Measurements from ENCODE around the gene SNX3.

SNX3 gene

DNA sequence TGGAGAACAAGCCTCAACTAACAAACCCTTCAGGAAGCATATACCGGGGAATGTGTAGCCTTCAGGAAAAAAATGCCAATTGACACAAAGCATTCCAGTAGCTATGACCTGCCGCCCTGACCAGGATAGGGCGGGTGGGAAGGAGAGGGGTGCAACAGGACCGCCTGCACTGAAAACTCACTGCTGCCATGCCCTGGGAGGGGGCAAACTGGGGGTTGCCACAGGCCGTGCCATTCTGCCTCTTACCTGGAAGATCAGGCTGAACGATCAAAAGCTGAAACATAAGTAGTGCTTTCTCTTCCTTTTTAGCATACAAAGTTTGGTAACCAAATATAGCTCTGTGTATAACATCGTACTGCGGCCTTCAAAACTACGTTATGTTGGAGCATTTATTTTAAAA lies 73.3 kb downstream of the SNX3 start:
- Histone ChIP-seq H3K27ac (ENCODE audit: low read length) (no peak overlapping the region), H3K27me3 (ENCODE audit: control insufficient read depth, insufficient read depth, low read length) (no peaks in the 10 kb centered on the region), H3K36me3 (ENCODE audit: control insufficient read depth, insufficient read depth, low read length) (no peaks in the 10 kb centered on the region), H3K9me3 (ENCODE audit: control insufficient read depth, insufficient read depth, low read length) (no peaks in the 10 kb centered on the region), H3K4me1 (ENCODE audit: control insufficient read depth, insufficient read depth, low read length) (no peaks in the 10 kb centered on the region), H3K4me3 (ENCODE audit: low read length) (no peak overlapping the region)
- DNase-seq (ENCODE audit: low read depth, low spot score) = no peak
- no CpG with 5 or more reads among the region's 9 CpGs for WGBS (ENCODE audit: insufficient coverage, insufficient read length)

DNA sequence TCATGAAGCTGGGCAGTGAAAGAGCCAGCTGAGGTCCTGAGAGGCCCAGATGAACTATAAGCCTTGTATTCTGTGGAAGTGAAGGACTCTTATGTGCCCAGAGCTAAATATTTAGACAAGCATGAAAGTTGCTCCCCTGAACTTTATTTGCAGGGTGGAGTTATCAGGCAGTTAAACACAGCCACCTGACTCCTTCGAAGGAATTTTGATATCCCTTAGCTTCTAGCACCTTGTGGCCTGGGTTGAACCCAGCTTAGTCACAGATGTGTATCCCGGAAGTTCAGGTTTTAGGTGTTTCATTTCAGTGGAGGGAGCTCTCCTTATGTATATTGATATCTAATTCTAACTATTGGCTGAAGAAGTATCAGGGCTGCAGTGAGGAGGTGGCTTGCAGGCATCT lies 74.6 kb downstream of the SNX3 start:
- DNase-seq (ENCODE audit: low read depth, low spot score) = no peak
- H3K4me1 ChIP-seq (ENCODE audit: control insufficient read depth, insufficient read depth, low read length) = no peaks in the 10 kb centered on the region
- H3K27ac ChIP-seq (ENCODE audit: low read length) = no peak overlapping the region
- no peaks in the 10 kb centered on the region for H3K9me3 ChIP-seq (ENCODE audit: control insufficient read depth, insufficient read depth, low read length)
- H3K27me3 ChIP-seq (ENCODE audit: control insufficient read depth, insufficient read depth, low read length) = no peaks in the 10 kb centered on the region
- H3K36me3 ChIP-seq (ENCODE audit: control insufficient read depth, insufficient read depth, low read length) = no peaks in the 10 kb centered on the region
- WGBS (ENCODE audit: insufficient coverage, insufficient read length) = no CpG with 5 or more reads among the region's 2 CpGs
- no peak overlapping the region for H3K4me3 ChIP-seq (ENCODE audit: low read length)

DNA sequence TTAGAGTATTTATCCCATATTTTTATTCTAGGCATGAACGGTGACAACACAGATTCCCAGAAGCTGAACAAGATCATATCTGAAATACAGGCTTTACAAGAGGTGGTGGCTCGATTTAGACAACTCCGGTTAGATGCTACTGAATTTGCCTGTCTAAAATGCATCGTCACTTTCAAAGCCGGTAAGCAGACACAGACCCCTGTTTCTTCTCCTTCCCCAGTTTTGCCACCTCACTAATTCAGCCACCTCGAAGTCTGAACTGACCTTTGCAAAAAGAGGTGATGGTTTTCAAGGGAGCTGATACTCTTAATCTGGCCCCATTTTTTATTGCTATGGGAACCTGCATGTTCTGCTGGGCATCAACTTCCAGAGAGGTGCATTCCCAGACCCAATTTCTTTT lies 80.1 kb downstream of the SNX3 start:
- WGBS (ENCODE audit: insufficient coverage, insufficient read length) = no CpG with 5 or more reads among the region's 6 CpGs
- H3K27ac ChIP-seq (ENCODE audit: low read length) = no peak overlapping the region
- DNase-seq (ENCODE audit: low read depth, low spot score) = no peak
- H3K4me1 ChIP-seq (ENCODE audit: control insufficient read depth, insufficient read depth, low read length) = 0 out of 2 replicates have a peak, but pooled peaks cover 1% of the 10 kb centered on the region
- no peaks in the 10 kb centered on the region for H3K9me3 ChIP-seq (ENCODE audit: control insufficient read depth, insufficient read depth, low read length)
- no peaks in the 10 kb centered on the region for H3K36me3 ChIP-seq (ENCODE audit: control insufficient read depth, insufficient read depth, low read length)
- no peak overlapping the region for H3K4me3 ChIP-seq (ENCODE audit: low read length)
- H3K27me3 ChIP-seq (ENCODE audit: control insufficient read depth, insufficient read depth, low read length) = peaks cover 22% of the 10 kb centered on the region

DNA sequence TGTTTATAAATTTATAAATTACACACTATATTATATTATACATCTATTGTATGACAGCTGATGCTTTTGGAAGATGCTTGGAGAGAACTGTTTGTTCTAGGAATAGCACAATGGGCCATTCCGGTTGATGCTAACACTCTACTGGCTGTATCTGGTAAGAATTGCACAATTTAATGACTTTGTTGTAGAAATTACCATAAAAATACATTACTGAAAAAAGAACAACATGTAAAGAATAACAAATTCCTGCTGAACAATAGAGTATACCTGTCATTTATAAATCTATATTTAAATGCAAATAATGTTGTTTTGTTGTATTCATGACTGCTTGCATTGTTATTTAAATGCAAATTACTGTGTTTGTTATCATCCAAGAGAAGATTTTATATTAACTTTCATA lies 80.6 kb downstream of the SNX3 start:
- no peak for DNase-seq (ENCODE audit: low read depth, low spot score)
- Histone ChIP-seq H3K9me3 (ENCODE audit: control insufficient read depth, insufficient read depth, low read length) (no peaks in the 10 kb centered on the region), H3K27me3 (ENCODE audit: control insufficient read depth, insufficient read depth, low read length) (peaks cover 28% of the 10 kb centered on the region), H3K27ac (ENCODE audit: low read length) (no peak overlapping the region), H3K4me1 (ENCODE audit: control insufficient read depth, insufficient read depth, low read length) (0 out of 2 replicates have a peak, but pooled peaks cover 1% of the 10 kb centered on the region), H3K36me3 (ENCODE audit: control insufficient read depth, insufficient read depth, low read length) (no peaks in the 10 kb centered on the region), H3K4me3 (ENCODE audit: low read length) (no peak overlapping the region)
- WGBS (ENCODE audit: insufficient coverage, insufficient read length) = no CpG with 5 or more reads among the region's 1 CpG

DNA sequence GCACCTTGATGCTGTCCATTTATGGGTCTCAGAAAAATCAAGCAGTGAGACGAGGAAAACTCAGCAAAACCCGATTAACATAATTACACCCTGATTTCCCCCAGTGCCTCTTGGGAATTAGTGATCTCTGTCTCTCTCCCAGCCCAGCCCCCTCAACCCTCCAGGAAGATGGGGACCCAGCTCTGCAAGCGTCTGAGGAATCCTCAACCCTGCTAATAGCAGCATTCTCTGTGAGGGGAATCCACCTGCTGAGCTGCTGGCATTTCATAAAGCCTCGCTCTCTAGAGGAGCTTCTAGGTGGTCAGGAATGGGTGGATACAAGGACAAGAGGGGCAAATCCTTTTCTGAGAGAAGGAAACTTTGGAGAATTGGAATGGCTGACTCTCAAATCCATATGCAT lies 81.1 kb downstream of the SNX3 start:
- H3K36me3 ChIP-seq (ENCODE audit: control insufficient read depth, insufficient read depth, low read length) = no peaks in the 10 kb centered on the region
- no peak for DNase-seq (ENCODE audit: low read depth, low spot score)
- no CpG with 5 or more reads among the region's 4 CpGs for WGBS (ENCODE audit: insufficient coverage, insufficient read length)
- no peak overlapping the region for H3K4me3 ChIP-seq (ENCODE audit: low read length)
- H3K4me1 ChIP-seq (ENCODE audit: control insufficient read depth, insufficient read depth, low read length) = 0 out of 2 replicates have a peak, but pooled peaks cover 1% of the 10 kb centered on the region
- H3K27ac ChIP-seq (ENCODE audit: low read length) = no peak overlapping the region
- peaks cover 33% of the 10 kb centered on the region for H3K27me3 ChIP-seq (ENCODE audit: control insufficient read depth, insufficient read depth, low read length)
- H3K9me3 ChIP-seq (ENCODE audit: control insufficient read depth, insufficient read depth, low read length) = no peaks in the 10 kb centered on the region

DNA sequence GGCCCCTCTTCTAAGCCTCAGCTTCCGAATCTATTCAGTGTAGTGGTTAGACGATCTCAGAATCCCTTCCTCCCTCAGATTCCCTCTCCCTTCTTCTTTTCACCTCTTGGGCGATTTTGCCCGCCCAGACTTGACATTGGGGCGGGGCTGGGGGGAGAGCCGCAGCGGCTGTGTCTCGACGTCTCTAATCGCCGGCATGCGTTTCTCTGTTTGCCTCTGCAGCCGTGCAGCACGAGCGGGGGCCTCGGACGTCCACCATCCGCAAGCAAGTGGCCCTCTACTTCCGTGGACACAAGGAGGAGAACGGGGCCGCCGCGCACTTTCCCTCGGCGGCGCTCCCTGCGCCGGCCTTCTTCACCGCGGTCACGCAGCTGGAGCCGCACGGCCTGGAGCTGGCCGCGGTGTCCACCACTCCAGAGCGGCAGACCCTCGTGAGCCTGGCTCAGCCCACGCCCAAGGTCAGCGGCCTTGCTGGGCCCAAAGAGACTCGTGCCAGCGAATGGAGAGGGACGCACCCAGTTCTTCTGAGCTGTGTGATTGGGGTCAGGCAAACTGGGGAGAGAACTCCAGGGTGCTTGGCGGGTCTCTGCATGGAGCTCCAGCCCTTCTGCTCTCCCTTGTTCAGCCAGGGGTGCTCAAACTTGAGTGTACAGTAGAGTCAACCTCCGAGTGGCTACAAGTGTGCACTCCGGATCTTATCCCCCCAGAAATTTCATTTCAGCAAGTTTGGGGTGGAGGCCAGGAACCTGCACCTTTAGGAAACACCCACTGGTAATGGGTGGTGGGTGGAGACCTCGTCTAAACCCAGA lies 84.4 kb downstream of the SNX3 start:
- no CpG with 5 or more reads among the region's 46 CpGs for WGBS (ENCODE audit: insufficient coverage, insufficient read length)
- Histone ChIP-seq H3K4me1 (ENCODE audit: control insufficient read depth, insufficient read depth, low read length) (peaks cover 3% of the 10 kb centered on the region; the same call in 1 of the 2 replicates), H3K4me3 (ENCODE audit: low read length) (no peak overlapping the region), H3K9me3 (ENCODE audit: control insufficient read depth, insufficient read depth, low read length) (no peaks in the 10 kb centered on the region), H3K27ac (ENCODE audit: low read length) (no peak overlapping the region), H3K27me3 (ENCODE audit: control insufficient read depth, insufficient read depth, low read length) (peaks cover 57% of the 10 kb centered on the region), H3K36me3 (ENCODE audit: control insufficient read depth, insufficient read depth, low read length) (no peaks in the 10 kb centered on the region)
- no peak for DNase-seq (ENCODE audit: low read depth, low spot score)

DNA sequence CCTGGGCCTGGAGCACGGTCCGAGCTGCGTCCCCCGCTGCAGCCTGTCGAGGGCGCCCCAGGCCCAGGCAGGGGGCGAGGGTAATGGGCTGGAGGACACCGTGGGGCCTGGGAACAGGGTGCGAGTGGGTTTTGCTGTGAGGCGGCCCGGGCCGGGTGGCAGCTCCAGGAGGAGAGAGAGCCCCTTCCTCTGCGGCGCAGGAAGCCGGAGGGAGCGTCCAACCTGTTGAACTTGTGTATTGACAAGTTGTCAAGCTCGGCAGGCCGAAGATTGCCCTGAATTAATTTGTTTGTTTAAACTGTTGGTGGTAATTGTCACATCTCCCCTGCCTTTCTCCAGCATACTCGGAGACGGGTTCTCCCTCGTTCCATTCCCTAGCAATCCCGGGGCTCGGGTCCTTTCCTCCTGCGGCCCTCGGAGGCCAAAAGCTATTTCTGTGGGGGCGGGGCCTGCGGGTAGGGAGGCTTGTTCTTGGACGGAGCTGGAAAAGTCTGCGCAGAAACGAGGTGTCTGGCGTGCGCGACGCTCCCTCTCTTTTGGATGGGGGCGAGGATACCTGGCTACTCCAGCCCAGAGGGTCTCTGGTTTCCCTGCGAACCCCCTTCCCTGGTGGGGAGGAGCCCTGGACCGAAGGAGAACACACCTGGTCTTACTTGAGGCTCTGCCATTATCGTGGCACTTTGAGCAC lies 85.1 kb downstream of the SNX3 start:
- Histone ChIP-seq H3K27ac (ENCODE audit: low read length) (no peak overlapping the region), H3K36me3 (ENCODE audit: control insufficient read depth, insufficient read depth, low read length) (no peaks in the 10 kb centered on the region), H3K4me3 (ENCODE audit: low read length) (no peak overlapping the region; the same call in 1 of the 2 replicates), H3K9me3 (ENCODE audit: control insufficient read depth, insufficient read depth, low read length) (no peaks in the 10 kb centered on the region), H3K27me3 (ENCODE audit: control insufficient read depth, insufficient read depth, low read length) (peaks cover 65% of the 10 kb centered on the region), H3K4me1 (ENCODE audit: control insufficient read depth, insufficient read depth, low read length) (peaks cover 3% of the 10 kb centered on the region; the same call in 1 of the 2 replicates)
- DNase-seq (ENCODE audit: low read depth, low spot score) = no peak
- no CpG with 5 or more reads among the region's 38 CpGs for WGBS (ENCODE audit: insufficient coverage, insufficient read length)

DNA sequence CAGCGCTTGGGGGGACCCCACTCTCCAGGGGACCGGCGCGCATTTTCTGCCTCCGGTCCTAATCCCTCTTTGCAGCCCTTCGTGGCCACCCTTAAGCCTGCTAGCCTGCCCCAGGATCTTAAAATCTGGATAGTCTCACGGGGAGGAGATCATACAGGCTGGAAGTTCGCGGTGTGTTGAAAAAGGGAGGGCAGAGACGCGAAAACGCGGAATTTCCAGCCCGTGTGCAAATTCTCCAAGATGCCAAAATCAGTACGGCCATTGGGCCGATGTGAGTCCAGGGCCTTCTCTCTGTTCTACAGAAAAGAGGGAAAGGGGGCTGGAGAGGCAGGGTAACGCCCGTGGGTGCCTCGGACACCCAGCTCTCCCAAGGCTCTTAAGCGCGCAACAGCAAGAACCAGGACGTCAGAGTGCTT lies 85.7 kb downstream of the SNX3 start:
- Histone ChIP-seq H3K9me3 (ENCODE audit: control insufficient read depth, insufficient read depth, low read length) (no peaks in the 10 kb centered on the region), H3K27ac (ENCODE audit: low read length) (no peak overlapping the region), H3K4me1 (ENCODE audit: control insufficient read depth, insufficient read depth, low read length) (peaks cover 3% of the 10 kb centered on the region; the same call in 1 of the 2 replicates), H3K4me3 (ENCODE audit: low read length) (no peak overlapping the region), H3K36me3 (ENCODE audit: control insufficient read depth, insufficient read depth, low read length) (no peaks in the 10 kb centered on the region), H3K27me3 (ENCODE audit: control insufficient read depth, insufficient read depth, low read length) (peaks cover 69% of the 10 kb centered on the region)
- no CpG with 5 or more reads among the region's 22 CpGs for WGBS (ENCODE audit: insufficient coverage, insufficient read length)
- no peak for DNase-seq (ENCODE audit: low read depth, low spot score)

DNA sequence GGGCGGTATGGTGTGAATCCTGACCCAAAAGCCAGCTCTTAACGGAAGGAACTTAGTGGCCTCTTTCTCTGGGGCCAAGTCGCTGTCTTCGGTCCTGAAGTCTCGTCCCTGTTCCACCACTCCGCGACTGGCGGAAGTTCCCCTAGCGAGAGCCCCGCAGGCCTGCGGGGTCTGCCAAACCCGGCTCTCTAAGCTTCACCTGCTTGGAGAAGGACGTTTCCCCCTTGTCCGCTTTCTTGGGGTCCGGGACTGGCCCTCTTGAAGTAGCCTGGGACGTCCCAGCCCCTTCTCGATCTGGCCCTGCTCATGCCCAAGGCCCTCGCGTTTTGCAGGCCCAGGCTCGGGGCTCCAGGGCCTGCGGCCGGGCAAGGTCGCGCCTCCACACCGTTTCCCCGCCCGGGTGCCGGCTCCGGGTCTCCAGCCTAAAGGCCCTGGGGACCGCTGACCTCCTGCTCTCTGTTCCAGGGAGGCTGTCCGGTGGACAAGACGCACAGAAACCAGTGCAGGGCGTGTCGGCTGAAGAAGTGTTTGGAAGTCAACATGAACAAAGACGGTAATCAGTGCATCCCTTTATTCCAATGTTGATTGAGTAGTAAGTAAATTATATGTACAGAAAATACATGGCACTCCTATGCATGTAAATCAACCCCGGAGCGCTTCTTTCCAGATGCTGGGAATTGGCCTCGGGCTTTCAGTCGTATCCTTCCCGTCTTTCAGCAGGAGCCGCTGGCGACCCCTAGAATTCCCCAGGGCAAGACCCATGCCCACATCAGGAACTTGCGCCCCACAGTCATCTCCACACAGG lies 86.3 kb downstream of the SNX3 start:
- H3K27me3 ChIP-seq (ENCODE audit: control insufficient read depth, insufficient read depth, low read length) = peaks cover 75% of the 10 kb centered on the region
- no peak overlapping the region for H3K27ac ChIP-seq (ENCODE audit: low read length)
- H3K9me3 ChIP-seq (ENCODE audit: control insufficient read depth, insufficient read depth, low read length) = no peaks in the 10 kb centered on the region
- H3K36me3 ChIP-seq (ENCODE audit: control insufficient read depth, insufficient read depth, low read length) = no peaks in the 10 kb centered on the region
- DNase-seq (ENCODE audit: low read depth, low spot score) = no peak
- WGBS (ENCODE audit: insufficient coverage, insufficient read length) = no CpG with 5 or more reads among the region's 43 CpGs
- no peak overlapping the region for H3K4me3 ChIP-seq (ENCODE audit: low read length)
- peaks cover 6% of the 10 kb centered on the region; the same call in 1 of the 2 replicates for H3K4me1 ChIP-seq (ENCODE audit: control insufficient read depth, insufficient read depth, low read length)

DNA sequence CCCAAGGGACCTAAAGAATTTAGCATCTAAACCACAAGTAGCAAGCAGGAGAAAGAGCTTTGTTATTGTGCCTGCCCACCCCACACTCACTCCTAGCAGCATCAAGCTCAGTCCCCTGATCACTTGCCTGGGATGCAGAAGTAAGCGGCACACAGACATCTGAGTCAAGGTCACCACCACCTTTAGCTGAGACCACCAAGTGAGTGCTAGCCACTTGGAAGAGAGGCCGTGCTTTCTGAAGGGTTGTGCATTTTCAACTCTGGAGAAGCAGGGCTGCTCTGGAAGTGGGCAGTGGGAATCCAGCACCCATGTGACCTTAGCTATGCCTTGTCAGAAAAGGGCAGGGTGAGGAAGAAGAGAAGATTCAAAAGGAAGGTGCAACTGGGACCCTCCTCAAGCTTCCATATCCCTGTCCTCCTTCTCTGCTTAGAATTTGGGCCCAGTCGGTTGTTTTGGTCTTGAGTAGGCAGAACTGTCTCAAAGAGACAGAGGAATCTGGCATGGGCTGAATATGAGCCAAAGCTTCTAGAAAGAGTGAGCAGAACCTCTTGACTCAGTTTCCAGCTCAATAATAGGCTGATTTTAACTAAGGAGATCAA lies 88.8 kb downstream of the SNX3 start:
- WGBS (ENCODE audit: insufficient coverage, insufficient read length) = no CpG with 5 or more reads among the region's 3 CpGs
- H3K27me3 ChIP-seq (ENCODE audit: control insufficient read depth, insufficient read depth, low read length) = peaks cover 91% of the 10 kb centered on the region

More for the DNA sequence above, 88.8 kb downstream of the SNX3 start:
- no peak for DNase-seq (ENCODE audit: low read depth, low spot score)
- H3K36me3 ChIP-seq (ENCODE audit: control insufficient read depth, insufficient read depth, low read length) = no peaks in the 10 kb centered on the region
- H3K4me3 ChIP-seq (ENCODE audit: low read length) = no peak overlapping the region
- H3K9me3 ChIP-seq (ENCODE audit: control insufficient read depth, insufficient read depth, low read length) = no peaks in the 10 kb centered on the region
- peaks cover 16% of the 10 kb centered on the region for H3K4me1 ChIP-seq (ENCODE audit: control insufficient read depth, insufficient read depth, low read length)
- no peak overlapping the region for H3K27ac ChIP-seq (ENCODE audit: low read length)
